Measurements from ENCODE around the gene AMOTL1.

The AMOTL1 gene

DNA sequence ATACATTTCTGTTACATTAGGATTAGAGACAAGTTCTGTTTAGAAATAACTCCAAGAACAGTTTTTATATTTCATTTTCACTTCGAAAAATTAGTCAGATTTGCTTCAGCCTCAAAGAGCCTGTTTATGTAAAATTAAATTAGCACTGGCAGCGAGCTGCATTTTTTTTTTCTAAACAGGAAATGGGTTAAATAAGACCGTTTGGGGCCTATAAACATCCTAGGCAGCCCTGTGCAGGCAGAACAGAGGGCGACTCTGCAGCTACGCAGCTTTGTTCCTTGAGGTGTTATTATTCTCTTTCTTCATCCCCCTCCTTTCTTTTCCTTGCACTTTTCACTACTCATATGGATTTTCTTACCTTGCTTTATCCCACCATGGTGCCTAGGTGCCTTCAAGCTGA is 156.5 kb downstream of the AMOTL1 start:
- TF ChIP-seq, protein P1, sequence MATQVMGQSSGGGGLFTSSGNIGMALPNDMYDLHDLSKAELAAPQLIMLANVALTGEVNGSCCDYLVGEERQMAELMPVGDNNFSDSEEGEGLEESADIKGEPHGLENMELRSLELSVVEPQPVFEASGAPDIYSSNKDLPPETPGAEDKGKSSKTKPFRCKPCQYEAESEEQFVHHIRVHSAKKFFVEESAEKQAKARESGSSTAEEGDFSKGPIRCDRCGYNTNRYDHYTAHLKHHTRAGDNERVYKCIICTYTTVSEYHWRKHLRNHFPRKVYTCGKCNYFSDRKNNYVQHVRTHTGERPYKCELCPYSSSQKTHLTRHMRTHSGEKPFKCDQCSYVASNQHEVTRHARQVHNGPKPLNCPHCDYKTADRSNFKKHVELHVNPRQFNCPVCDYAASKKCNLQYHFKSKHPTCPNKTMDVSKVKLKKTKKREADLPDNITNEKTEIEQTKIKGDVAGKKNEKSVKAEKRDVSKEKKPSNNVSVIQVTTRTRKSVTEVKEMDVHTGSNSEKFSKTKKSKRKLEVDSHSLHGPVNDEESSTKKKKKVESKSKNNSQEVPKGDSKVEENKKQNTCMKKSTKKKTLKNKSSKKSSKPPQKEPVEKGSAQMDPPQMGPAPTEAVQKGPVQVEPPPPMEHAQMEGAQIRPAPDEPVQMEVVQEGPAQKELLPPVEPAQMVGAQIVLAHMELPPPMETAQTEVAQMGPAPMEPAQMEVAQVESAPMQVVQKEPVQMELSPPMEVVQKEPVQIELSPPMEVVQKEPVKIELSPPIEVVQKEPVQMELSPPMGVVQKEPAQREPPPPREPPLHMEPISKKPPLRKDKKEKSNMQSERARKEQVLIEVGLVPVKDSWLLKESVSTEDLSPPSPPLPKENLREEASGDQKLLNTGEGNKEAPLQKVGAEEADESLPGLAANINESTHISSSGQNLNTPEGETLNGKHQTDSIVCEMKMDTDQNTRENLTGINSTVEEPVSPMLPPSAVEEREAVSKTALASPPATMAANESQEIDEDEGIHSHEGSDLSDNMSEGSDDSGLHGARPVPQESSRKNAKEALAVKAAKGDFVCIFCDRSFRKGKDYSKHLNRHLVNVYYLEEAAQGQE (IDR thresholded peaks at IDR 0.05; ENCODE audit: insufficient replicate concordance, low read depth), result no peak
- H3K4me3 ChIP-seq (replicated peaks; ENCODE audit: insufficient read depth, low read length), result no peak overlapping the region
- H3K27me3 ChIP-seq (ENCODE audit: insufficient read depth, poor library complexity, severe bottlenecking), result no peaks in the 10 kb centered on the region
- no peak overlapping the region for H3K27ac ChIP-seq (replicated peaks)
- DNase-seq (ENCODE audit: low read depth in 1 of 2, low spot score in 1 of 2), result no peak

GRCh38 chr11:94925422-94926270 is 157.5 kb downstream of the AMOTL1 start:
- Histone ChIP-seq H3K4me3 (replicated peaks; ENCODE audit: insufficient read depth, low read length) (no peak overlapping the region), H3K27ac (replicated peaks) (no peak overlapping the region), H3K27me3 (ENCODE audit: insufficient read depth, poor library complexity, severe bottlenecking) (no peaks in the 10 kb centered on the region)
- TF ChIP-seq GABPA (IDR thresholded peaks at IDR 0.05; ENCODE audit: low read depth), result no peak
- TF ChIP-seq, protein P1 (IDR thresholded peaks at IDR 0.05; ENCODE audit: insufficient replicate concordance, low read depth), result no peak
- TF ChIP-seq, protein P2, sequence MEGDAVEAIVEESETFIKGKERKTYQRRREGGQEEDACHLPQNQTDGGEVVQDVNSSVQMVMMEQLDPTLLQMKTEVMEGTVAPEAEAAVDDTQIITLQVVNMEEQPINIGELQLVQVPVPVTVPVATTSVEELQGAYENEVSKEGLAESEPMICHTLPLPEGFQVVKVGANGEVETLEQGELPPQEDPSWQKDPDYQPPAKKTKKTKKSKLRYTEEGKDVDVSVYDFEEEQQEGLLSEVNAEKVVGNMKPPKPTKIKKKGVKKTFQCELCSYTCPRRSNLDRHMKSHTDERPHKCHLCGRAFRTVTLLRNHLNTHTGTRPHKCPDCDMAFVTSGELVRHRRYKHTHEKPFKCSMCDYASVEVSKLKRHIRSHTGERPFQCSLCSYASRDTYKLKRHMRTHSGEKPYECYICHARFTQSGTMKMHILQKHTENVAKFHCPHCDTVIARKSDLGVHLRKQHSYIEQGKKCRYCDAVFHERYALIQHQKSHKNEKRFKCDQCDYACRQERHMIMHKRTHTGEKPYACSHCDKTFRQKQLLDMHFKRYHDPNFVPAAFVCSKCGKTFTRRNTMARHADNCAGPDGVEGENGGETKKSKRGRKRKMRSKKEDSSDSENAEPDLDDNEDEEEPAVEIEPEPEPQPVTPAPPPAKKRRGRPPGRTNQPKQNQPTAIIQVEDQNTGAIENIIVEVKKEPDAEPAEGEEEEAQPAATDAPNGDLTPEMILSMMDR (IDR thresholded peaks at IDR 0.05; ENCODE audit: insufficient read depth, low read length), result no peak
- TF ChIP-seq SPI1 (IDR thresholded peaks at IDR 0.05; ENCODE audit: borderline replicate concordance, low read depth), result no peak
- TF ChIP-seq POLR2AphosphoS5 (IDR thresholded peaks at IDR 0.05; ENCODE audit: low read depth), result no peak
- no peak for DNase-seq (ENCODE audit: low read depth in 1 of 2, low spot score in 1 of 2)

- TF ChIP-seq, protein P1 (IDR thresholded peaks at IDR 0.05; ENCODE audit: insufficient replicate concordance, low read depth), result no peak
- TF ChIP-seq SPI1 (IDR thresholded peaks at IDR 0.05; ENCODE audit: borderline replicate concordance, low read depth) (no peak), GABPA (IDR thresholded peaks at IDR 0.05; ENCODE audit: low read depth) (no peak), POLR2AphosphoS5 (IDR thresholded peaks at IDR 0.05; ENCODE audit: low read depth) (no peak)
- TF ChIP-seq, protein P2 (IDR thresholded peaks at IDR 0.05; ENCODE audit: insufficient read depth, low read length), result no peak
- DNase-seq (ENCODE audit: low read depth in 1 of 2, low spot score in 1 of 2), result no peak
Measured at GRCh38 chr11:94926271-94926625, 158.1 kb downstream of the AMOTL1 start.

More at GRCh38 chr11:94926271-94926625, 158.1 kb downstream of the AMOTL1 start:
- Histone ChIP-seq H3K27ac (replicated peaks) (no peak overlapping the region), H3K27me3 (ENCODE audit: insufficient read depth, poor library complexity, severe bottlenecking) (no peaks in the 10 kb centered on the region), H3K4me3 (replicated peaks; ENCODE audit: insufficient read depth, low read length) (no peak overlapping the region)
